Measurements from ENCODE around the gene EDAR.

EDAR gene

DNA sequence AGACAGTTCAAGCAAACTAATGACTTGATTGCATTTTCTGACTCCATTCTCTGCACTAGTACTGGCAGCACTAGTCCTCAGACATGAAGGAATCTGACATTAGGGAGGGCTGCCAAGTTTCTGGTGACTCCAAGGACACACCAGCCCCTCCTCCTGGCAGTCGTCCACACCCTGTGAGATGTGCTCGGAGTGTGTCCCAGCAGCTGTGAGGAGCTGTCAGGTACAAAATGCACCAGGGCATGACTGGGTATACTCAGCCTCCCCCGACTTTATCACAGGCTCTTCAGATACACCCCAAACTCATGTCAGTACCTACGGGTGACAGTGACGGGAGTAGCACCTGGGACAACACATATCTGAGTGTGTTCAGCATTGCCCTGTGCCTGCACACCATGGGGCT is 43.1 kb downstream of the EDAR start:
- Mint-ChIP-seq H3K4me3 (no peak overlapping the region), H3K27me3 (peaks cover under 1% of the 10 kb centered on the region), H3K27ac (no peak overlapping the region), H3K36me3 (peaks cover 3% of the 10 kb centered on the region), H3K4me1 (no peaks in the 10 kb centered on the region), H3K9me3 (peaks cover 11% of the 10 kb centered on the region)
- no peak for ATAC-seq (ENCODE audit: low read depth)
- no peak for DNase-seq (ENCODE audit: low spot score in 2 of 2)

DNA sequence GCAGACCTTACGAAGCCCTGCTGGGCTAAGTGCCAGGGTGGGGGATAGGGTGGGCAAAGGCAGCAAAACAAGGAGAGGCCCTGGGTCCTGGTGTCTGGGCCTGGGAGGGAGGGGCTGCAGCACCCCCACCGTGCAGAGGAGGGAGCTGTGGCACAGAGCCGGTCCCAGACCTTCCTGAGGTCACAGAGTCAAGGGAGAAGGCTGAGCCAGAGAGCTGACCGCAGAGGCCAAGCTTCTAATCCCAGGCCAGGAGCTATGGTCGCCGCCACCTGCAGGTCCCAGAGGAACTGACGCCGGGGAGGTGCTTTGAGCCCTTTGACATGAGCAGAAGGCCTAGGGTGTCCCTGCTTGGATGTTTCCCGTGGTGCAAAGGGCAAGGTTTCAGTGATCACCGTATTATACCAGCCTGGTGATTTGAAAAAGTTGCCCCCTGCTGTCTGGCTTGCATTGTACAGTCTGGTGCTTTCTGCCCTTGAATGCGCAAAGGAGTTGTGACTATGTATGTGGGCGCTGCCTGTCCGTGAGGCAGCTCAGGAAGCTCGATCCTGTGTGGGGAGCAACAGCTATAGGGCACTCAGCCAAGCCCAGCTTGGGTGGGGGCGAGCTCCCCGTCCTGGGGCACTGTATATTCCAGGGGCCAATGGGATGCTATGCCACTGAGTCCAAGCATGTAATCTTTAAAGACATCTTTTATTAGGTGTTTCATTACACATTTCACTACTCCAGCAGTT is 44.3 kb downstream of the EDAR start:
- Mint-ChIP-seq H3K27me3 (peaks cover 6% of the 10 kb centered on the region), H3K4me3 (no peak overlapping the region), H3K27ac (no peak overlapping the region), H3K4me1 (no peaks in the 10 kb centered on the region), H3K9me3 (peaks cover 10% of the 10 kb centered on the region), H3K36me3 (peaks cover 3% of the 10 kb centered on the region)
- DNase-seq (ENCODE audit: low spot score in 2 of 2): no peak
- ATAC-seq (ENCODE audit: low read depth): no peak

DNA sequence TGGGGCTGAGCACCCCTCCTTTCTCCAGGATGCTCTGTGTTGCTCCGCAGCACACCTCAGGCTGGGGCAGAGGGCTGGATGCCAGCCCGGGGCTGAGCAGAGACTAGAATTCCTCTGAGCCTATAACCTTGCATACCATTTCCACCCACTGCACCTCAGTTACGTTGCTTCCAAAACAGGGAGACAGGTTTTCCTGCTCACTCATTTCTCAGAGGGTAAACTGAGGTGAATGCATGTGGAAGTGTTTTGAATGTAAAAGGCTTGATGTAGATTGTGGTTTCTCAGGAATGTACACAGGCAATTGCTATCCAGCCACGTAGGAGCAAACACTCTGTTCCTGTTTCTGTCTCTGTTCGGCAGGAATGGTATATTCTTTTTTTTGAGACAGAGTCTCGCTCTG is 45.3 kb downstream of the EDAR start:
- no peaks in the 10 kb centered on the region for H3K4me1 Mint-ChIP-seq
- no peak for DNase-seq (ENCODE audit: low spot score in 2 of 2)

DNA sequence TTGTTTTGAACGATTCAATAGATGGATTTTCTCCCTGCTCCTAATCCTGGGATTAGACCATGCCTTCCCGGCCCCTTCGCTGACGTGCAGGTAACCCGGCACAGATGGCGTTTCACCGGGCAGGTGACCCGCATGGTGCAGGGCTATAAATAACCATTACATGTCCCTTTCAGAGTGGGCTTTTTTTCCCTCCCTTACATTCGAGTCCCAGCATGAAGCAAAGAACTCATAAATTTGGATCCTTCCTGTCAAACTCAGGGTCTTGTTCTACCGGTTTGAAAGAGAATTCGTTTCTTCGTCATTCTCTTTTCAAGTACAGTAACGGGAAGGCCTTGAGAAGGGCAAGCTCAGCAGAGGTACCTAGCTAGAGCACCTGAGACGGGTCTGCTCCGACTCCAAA is 46.1 kb downstream of the EDAR start:
- peaks cover 3% of the 10 kb centered on the region for H3K9me3 Mint-ChIP-seq
- H3K27me3 Mint-ChIP-seq: peaks cover 9% of the 10 kb centered on the region
- no peak for ATAC-seq (ENCODE audit: low read depth)
- H3K27ac Mint-ChIP-seq: no peak overlapping the region
- H3K4me1 Mint-ChIP-seq: no peaks in the 10 kb centered on the region
- no peaks in the 10 kb centered on the region for H3K36me3 Mint-ChIP-seq
- H3K4me3 Mint-ChIP-seq: no peak overlapping the region
- DNase-seq (ENCODE audit: low spot score in 2 of 2): no peak

More for the DNA sequence above, 45.3 kb downstream of the EDAR start:
- Mint-ChIP-seq H3K36me3 (peaks cover 3% of the 10 kb centered on the region), H3K4me3 (no peak overlapping the region), H3K27ac (no peak overlapping the region), H3K27me3 (peaks cover 9% of the 10 kb centered on the region), H3K9me3 (peaks cover 10% of the 10 kb centered on the region)
- ATAC-seq (ENCODE audit: low read depth): no peak

DNA sequence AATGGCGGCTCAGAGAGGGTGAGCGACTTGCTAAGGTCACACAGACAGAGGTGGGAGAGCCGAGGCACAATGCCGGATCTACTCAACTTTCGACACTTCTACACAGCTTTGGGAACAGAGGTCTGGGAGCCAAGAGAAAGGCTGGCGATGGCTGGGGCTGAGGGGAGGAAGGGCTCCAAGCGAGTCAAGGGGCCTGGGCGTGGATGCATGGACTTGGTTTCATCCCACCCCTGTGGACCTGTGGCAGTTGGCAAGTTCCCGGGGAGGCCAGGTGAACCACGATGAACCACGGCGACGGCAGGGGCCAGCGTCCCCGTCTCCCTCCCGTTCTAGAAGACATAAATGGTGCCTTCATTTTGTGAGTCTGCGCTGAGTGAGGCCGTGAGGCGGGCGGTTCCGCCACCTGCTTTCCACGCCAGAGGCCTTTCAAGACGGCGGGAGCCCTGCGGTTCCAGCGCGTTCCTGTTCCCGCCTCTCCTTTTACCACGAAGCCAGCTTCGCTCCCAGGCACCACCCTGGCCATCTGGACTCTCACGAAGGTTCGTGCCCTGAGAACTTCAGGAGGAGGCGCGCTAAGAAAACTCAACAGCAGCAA is 46.7 kb downstream of the EDAR start:
- Mint-ChIP-seq H3K9me3 (peaks cover 3% of the 10 kb centered on the region), H3K4me3 (no peak overlapping the region), H3K4me1 (no peaks in the 10 kb centered on the region), H3K27ac (no peak overlapping the region), H3K27me3 (peaks cover 11% of the 10 kb centered on the region), H3K36me3 (no peaks in the 10 kb centered on the region)
- DNase-seq (ENCODE audit: low spot score in 2 of 2) (no peak), ATAC-seq (ENCODE audit: low read depth) (no peak)

DNA sequence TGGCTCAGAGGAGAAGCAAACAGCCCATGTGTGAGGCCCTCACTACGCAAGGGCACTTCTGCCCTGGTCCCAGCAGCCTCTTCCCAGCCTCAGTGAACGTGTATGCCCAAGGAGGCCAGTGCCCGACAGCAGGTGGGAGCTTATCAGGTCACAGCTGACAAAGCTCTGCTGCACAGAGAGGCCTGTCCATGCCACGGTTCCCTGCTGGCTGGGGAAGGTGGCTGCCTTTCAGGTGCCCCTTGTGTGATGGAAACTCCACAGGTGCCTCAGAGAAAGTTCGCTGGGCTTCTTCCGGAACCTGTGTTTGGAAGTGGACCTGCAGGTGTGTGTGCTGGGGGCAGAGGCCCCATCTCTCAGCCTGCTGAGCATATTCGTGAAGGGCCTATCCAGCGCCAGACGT is 47.3 kb downstream of the EDAR start:
- no peak overlapping the region for H3K27ac Mint-ChIP-seq
- H3K4me1 Mint-ChIP-seq: no peaks in the 10 kb centered on the region

DNA sequence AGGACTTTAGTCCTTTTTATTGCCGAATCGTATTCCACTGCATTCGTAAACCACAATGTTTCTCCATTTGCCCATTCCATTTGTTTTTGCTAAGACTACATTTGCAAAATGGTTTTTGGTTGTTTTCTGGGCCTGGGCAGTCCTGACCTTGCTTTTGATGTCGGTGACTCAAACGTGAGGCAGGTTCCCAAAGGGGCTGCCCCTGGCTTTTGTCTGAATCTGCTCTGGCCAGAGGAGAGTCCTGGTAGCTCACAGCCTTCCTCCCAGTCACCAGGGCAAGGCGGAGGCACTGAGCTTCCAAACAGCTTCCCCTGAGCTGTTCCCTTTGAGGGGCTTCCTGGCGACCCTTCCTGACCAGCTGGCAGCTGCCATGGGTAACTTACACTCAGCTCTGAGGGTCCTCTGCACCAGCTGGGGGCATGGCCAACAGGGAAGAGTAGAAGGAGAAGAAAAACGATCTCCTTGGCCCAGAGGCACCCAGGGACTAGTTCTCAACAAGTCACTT is 47.8 kb downstream of the EDAR start:
- Mint-ChIP-seq H3K27me3 (peaks cover 12% of the 10 kb centered on the region), H3K4me3 (no peak overlapping the region), H3K9me3 (no peaks in the 10 kb centered on the region), H3K36me3 (no peaks in the 10 kb centered on the region), H3K4me1 (no peaks in the 10 kb centered on the region), H3K27ac (no peak overlapping the region)
- ATAC-seq (ENCODE audit: low read depth): no peak
- DNase-seq (ENCODE audit: low spot score in 2 of 2): no peak

More for the DNA sequence above, 47.3 kb downstream of the EDAR start:
- Mint-ChIP-seq H3K9me3 (peaks cover 2% of the 10 kb centered on the region), H3K4me3 (no peak overlapping the region), H3K27me3 (peaks cover 12% of the 10 kb centered on the region), H3K36me3 (no peaks in the 10 kb centered on the region)
- DNase-seq (ENCODE audit: low spot score in 2 of 2) (no peak), ATAC-seq (ENCODE audit: low read depth) (no peak)

DNA sequence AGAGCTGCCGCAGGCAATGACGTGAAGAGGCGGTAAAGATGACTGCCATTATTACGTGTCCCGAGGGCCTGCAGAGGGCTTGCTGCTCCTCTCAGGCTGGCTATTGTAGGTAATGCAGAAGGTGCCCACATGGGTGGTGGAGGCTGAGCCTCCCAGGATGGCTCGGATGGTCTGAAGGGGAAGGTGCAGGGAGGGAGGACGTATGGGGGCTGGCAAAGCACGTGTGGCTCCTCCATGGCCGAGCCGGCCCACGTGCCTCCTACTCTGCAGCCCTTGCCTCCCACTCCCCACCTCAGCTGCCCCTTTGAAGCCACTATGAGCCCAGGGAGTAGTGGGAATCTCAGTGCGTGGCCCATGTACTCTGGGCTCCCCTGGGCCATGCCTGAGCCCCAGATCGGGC is 48.9 kb downstream of the EDAR start:
- Mint-ChIP-seq H3K9me3 (no peaks in the 10 kb centered on the region), H3K4me3 (no peak overlapping the region), H3K27me3 (peaks cover 12% of the 10 kb centered on the region), H3K27ac (no peak overlapping the region), H3K4me1 (no peaks in the 10 kb centered on the region), H3K36me3 (no peaks in the 10 kb centered on the region)
- DNase-seq (ENCODE audit: low spot score in 2 of 2): no peak
- no peak for ATAC-seq (ENCODE audit: low read depth)

DNA sequence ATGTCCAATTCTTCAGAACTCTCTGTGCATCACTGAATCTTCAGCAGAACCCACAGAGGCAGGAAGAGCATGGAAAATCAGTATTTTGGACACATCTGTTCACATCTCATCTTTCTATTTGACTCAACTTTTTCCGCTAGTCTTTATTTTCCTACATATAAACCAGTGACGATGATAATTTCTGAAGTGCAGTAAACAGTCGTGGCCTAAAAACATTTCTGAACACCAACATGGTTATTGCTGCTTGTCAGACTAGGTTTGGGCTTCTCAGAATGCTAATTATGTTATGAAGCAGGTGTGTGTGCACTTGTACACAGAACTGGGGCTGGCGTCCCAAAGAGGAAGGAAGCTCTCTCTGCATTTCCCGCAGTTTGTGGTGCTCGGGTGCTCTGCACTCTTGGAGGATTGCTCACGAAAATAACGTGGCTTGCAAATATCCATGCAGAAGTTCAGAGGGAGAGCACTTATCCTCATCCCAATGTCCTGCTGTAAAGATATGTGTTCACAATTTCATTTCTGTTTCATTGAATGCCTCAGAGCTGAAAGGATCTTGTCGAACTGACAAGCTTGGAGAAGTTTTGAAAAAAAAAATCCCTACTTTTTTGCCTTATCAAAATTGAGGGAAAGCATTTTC is 50.8 kb downstream of the EDAR start:
- Mint-ChIP-seq H3K27me3 (peaks cover 14% of the 10 kb centered on the region), H3K36me3 (no peaks in the 10 kb centered on the region), H3K4me3 (no peak overlapping the region), H3K9me3 (no peaks in the 10 kb centered on the region), H3K27ac (no peak overlapping the region), H3K4me1 (no peaks in the 10 kb centered on the region)
- ATAC-seq (ENCODE audit: low read depth) (no peak), DNase-seq (ENCODE audit: low spot score in 2 of 2) (no peak)

DNA sequence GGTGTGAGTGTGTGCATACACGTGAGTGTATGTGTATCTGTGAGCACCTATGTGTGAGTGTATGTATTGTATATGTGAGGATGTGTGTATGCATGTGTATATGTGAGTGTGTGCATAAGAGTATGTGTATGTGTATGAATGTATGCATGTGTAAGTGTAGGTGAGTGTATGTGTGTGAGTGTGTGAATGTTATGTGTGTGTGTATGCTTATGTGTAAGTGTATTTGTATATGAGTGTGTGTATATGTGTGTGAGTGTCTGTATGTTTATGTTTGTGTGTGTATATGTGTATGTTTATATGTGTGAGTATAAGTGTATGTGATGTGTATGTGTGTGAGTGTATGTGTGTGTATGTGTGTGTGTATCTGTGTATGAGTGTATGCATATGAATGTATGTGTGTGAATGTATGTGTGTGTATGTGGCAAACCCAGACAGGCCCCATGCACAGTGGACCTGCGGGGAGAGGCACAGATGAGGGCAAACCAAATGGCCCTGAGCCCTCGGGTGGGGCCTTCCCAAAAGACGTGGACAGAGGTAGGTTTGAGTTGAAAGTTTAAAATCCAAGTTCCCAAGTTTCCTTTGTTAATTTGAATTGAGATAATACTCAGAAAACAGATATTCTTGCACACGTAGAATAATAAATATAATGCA is 51.5 kb downstream of the EDAR start:
- Mint-ChIP-seq H3K27ac (no peak overlapping the region), H3K4me3 (no peak overlapping the region), H3K4me1 (no peaks in the 10 kb centered on the region), H3K27me3 (peaks cover 14% of the 10 kb centered on the region), H3K9me3 (no peaks in the 10 kb centered on the region), H3K36me3 (no peaks in the 10 kb centered on the region)
- DNase-seq (ENCODE audit: low spot score in 2 of 2) (no peak), ATAC-seq (ENCODE audit: low read depth) (no peak)

DNA sequence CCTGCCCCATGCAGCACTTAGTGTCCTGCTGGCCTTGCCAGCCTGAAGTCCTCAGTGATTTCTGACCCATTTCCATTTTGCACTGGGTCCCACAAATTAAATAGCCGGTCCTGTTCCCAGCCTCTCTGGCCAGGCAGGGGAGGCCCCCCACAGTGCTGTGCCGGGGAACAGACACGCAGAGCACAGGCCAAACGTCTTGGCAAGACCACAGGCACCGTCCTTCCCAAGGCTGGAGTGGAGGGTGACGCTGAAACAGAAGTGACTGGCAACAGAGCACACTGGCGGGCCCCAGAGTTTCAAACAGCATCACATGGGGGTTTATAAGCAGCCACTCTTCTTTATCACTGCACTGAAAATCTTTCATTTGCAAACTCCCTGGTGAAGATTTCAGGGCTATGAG is 52.2 kb downstream of the EDAR start:
- Mint-ChIP-seq H3K27me3 (peaks cover 16% of the 10 kb centered on the region), H3K4me1 (no peaks in the 10 kb centered on the region), H3K4me3 (no peak overlapping the region), H3K9me3 (no peaks in the 10 kb centered on the region), H3K27ac (no peak overlapping the region), H3K36me3 (no peaks in the 10 kb centered on the region)
- DNase-seq (ENCODE audit: low spot score in 2 of 2) (no peak), ATAC-seq (ENCODE audit: low read depth) (no peak)

DNA sequence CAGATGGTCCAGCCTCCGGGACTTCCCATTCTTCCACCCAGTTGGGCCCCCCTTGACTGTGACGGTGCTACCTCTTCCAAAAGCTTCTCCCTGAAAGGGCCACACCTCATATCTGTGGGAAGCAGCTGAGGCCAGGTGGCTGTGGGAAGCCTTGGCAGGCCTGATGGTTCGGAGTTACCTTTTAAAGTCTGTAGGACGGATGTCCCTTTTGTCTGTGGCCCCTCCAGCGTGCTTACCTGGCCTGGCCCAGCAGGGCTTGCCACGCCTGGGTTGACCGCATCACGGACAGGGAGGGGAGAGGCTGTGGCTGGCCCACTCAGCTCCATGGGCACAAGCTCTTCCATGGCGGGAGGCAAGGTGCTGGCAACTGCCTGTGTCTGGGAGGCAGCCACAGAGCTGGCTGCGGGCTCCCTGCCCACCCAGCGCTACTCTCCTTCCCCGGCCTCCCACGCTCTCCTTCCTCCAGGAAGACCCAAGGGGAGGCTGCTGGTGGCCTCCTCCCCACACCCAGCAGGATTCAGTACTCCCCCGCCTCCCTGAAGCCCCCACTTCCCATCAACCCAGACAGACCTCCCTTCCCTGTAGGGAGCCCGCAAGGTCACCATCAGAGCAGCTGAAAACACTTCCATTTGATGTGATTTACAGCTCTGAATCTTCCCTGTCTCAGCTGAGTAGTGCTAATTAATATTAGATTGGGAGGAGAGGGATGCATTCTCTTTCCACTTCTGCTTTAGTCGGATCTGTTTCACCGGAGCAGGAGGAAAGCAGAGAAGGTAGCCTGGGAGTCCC is 52.8 kb downstream of the EDAR start:
- Mint-ChIP-seq H3K27ac (no peak overlapping the region), H3K9me3 (no peaks in the 10 kb centered on the region), H3K36me3 (no peaks in the 10 kb centered on the region), H3K27me3 (peaks cover 17% of the 10 kb centered on the region), H3K4me3 (no peak overlapping the region), H3K4me1 (no peaks in the 10 kb centered on the region)
- no peak for DNase-seq (ENCODE audit: low spot score in 2 of 2)
- no peak for ATAC-seq (ENCODE audit: low read depth)

DNA sequence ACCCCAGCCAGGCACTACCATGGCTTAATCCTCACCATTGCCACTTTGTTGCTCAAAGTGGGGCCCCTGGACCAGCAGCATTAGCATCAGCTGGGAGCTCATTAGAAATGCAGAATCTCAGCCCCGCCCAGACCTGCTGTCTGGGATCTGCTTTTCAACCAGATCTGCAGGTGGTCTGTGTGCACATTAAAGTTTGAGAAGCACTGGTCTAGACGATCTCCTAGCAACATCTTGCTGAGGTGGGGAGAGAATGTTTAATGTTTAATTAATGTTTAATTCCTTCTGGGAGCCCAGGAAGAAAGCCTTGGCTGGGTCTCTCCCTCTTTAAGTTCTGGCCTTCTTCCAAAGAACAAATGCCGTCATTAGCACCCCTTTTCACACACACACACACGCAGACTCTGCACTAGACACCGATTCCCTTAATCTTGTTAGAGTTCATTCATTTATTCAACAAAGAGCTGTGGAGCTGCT is 53.7 kb downstream of the EDAR start:
- Mint-ChIP-seq H3K27me3 (peaks cover 14% of the 10 kb centered on the region), H3K4me3 (no peak overlapping the region), H3K9me3 (no peaks in the 10 kb centered on the region), H3K4me1 (no peaks in the 10 kb centered on the region), H3K36me3 (no peaks in the 10 kb centered on the region), H3K27ac (no peak overlapping the region)
- ATAC-seq (ENCODE audit: low read depth) (no peak), DNase-seq (ENCODE audit: low spot score in 2 of 2) (no peak)
